ENCODE results near the gene PNPLA7.
"Not testable (repeated sequence)": the region's sequence is repeated elsewhere in the genome, so short reads cannot be mapped to it uniquely, and the experiment has no call there.

Gene PNPLA7

DNA sequence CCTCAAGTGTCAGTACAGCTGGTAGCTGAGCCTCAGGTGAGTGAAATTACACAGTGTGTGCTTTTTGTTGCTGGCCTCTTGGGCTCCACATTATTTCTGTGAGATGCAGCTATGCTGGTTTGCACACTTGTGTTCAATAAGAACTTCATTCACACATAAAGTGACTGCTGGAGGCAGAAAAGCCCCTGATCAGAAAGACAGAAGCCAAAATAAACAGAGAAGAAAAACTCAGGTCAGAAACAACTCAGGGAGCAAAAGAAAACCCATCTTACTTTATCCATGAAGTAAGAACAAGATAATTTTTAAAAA is 15.1 kb downstream of the PNPLA7 start:
- TF ChIP-seq, protein P1, sequence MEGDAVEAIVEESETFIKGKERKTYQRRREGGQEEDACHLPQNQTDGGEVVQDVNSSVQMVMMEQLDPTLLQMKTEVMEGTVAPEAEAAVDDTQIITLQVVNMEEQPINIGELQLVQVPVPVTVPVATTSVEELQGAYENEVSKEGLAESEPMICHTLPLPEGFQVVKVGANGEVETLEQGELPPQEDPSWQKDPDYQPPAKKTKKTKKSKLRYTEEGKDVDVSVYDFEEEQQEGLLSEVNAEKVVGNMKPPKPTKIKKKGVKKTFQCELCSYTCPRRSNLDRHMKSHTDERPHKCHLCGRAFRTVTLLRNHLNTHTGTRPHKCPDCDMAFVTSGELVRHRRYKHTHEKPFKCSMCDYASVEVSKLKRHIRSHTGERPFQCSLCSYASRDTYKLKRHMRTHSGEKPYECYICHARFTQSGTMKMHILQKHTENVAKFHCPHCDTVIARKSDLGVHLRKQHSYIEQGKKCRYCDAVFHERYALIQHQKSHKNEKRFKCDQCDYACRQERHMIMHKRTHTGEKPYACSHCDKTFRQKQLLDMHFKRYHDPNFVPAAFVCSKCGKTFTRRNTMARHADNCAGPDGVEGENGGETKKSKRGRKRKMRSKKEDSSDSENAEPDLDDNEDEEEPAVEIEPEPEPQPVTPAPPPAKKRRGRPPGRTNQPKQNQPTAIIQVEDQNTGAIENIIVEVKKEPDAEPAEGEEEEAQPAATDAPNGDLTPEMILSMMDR (IDR thresholded peaks at IDR 0.05; ENCODE audit: low read depth, low read length) = no peak
- H3K4me3 ChIP-seq (ENCODE audit: low read depth, low read length) = no peak overlapping the region

DNA sequence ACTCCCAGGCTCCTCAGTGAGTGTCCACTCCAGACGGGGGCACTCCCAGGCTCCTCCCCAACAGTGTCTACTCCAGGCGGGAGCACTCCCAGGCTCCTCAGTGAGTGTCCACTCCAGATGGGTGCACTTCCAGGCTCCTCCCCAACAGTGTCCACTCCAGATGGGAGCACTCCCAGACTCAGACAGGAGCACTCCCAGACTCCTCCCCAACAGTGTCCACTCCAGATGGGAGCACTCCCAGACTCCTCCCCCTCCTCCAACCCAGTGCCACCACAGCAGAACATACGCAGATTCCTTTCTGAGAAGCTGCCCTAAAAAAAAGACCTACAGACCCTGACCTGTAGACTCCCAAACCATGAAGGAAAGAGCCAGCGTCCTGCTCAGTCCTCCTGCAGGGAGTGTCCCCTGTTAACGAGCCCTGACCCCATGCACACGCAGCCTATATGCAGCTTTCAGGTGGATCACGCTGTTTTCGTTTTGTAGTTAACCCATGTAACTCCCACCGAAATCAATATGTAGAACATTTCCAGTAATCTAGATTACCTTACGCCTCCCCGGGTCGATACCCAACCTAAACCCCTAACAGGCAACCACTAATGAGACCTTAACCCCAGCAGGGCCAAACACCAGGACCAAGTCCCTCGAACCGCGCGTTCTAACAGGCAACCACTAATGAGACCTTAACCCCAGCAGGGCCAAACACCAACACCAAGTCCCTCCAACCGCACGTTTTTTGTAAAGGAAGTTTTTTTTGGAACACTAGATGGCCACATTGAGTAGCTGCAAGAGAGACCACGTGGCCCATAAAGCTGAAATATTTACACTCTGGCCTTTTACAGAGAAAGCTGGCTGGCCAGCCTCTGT is 15.7 kb downstream of the PNPLA7 start:
- no peak overlapping the region for H3K4me3 ChIP-seq (ENCODE audit: low read depth, low read length)
- TF ChIP-seq, protein P1 (IDR thresholded peaks at IDR 0.05; ENCODE audit: low read depth, low read length) = peak; percentile 67

DNA sequence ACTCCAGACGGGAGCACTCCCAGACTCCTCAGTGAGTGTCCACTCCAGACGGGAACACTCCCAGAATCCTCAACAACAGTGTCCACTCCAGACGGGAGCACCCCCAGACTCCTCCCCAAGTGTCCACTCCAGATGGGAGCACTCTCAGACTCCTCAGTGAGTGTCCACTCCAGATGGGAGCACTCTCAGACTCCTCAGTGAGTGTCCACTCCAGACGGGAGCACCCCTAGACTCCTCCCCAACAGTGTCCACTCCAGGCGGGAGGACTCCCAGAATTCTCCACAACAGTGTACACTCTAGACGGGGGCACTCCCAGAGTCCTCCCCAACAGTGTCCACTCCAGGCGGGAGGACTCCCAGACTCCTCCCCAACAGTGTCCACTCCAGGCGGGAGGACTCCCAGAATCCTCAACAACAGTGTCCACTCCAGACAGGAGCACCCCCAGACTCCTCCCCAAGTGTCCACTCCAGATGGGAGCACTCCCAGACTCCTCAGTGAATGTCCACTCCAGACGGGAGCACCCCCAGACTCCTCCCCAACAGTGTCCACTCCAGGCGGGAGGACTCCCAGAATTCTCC is 17.2 kb downstream of the PNPLA7 start:
- not testable (repeated sequence) for H3K4me3 ChIP-seq (ENCODE audit: low read depth, low read length)

DNA sequence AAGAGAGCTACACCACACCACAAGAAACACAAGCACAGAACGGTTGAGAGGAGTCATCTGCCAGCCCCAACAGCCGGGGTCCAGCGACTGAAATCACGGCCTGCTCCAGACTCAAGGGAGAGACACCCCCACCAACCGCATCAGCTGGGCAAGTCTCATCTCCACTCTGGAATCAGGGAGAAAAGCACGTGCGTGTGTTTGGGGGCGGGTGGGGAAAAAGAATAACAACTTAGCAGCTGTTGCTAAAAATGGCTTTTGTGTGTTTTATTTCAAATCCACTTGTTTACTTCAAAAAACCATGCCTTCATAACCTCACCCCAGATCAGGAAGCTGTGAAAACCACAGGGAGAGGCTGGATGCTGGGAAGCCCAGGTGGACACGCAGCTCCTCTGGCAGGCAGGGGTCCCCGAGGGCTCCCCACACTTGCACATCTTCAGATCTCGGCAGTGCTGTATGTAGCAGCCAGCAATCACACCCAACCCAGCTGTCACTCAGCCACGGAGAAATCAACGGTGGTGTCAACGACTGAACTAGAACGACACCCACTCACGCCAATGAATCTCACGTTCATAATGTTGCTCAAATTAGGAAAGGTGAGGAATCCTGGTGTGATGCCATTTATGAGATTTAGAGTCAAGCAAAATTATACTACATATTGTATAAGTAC is 19.0 kb downstream of the PNPLA7 start:
- TF ChIP-seq, protein P1 (IDR thresholded peaks at IDR 0.05; ENCODE audit: low read depth, low read length) = no peak
- no peak overlapping the region for H3K4me3 ChIP-seq (ENCODE audit: low read depth, low read length)

DNA sequence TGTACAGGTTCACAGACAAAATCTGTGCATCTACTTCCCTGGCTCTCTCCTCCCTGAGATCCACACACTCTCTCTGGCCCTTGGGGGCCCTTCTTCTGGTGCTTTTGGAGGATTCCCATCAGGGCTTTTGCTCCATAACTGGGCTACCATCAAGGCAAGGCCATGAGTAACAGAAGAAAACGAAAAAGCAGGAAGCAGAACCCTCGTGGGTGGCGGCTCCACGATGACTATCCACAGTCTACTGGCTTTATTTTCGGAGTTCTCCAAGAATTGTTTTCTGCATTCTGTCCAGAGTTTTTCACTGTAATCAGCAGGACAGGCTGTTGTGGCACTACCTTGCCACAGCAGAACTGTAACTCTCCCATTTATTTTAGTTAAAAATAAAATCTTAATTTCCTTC is 19.9 kb downstream of the PNPLA7 start:
- no peak overlapping the region for H3K4me3 ChIP-seq (ENCODE audit: low read depth, low read length)
- TF ChIP-seq, protein P1 (IDR thresholded peaks at IDR 0.05; ENCODE audit: low read depth, low read length) = no peak

DNA sequence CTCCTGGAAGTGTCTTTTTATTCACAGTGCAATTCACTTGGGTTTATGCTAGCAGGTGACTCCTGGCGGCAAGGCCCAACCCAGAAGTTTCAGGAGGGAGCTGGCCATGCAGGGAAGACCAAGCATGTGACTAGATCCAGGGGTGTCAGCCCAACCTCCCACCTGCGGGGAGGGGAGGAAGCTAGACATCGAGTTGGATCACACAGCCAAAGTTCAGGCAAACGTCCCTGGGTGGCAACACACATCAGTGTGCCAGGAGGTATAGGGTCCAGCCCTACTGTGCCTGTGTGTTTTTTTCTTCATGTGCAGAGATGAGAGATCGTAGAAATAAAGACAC is 25.3 kb downstream of the PNPLA7 start:
- H3K4me3 ChIP-seq (ENCODE audit: low read depth, low read length) = no peak overlapping the region
- TF ChIP-seq, protein P1 (IDR thresholded peaks at IDR 0.05; ENCODE audit: low read depth, low read length) = no peak

DNA sequence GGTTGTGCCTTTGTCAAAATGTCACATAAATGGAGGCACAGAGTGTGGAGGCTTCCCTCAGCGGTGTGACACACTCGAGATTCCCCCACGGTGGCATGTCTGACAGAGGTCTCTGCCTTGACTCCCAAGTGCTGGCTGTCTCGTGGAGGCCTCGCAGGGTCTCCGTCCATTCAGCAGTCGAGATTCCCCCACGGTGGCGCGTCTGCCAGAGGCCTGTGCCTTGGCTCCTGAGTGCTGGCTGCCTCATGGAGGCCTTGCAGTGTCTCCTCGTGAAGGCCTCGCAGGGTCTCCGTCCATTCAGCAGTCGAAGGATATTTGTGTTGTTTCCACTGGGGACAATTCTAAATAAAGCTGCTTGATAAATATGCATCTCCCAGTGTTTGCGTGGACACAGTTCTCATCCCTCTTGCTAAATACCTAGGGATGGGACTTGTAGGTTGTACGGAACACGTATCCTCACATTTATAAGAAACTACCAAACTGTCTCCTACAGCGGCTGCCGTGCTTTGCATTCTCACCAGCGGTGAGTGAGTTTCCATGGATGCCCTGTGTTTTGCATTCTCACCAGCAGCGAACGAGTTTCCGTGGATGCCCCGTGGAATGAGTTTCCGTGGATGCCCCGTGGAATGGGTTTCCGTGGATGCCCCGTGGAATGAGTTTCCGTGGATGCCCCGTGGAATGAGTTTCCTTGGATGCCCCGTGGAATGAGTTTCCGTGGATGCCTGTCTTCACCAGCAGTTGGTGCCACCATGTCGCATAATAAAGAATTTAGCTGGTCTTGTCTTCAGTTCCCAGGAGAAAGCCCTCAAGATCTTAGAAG is 25.8 kb downstream of the PNPLA7 start:
- TF ChIP-seq, protein P1 (IDR thresholded peaks at IDR 0.05; ENCODE audit: low read depth, low read length) = no peak
- no peak overlapping the region for H3K4me3 ChIP-seq (ENCODE audit: low read depth, low read length)
